ENCODE measurements around the gene OR5B21. TPM values are rescaled to one million over a fixed set of nuclear protein-coding genes. Genes with fewer than 3 reads are reported as not detected.

The OR5B21 gene
- total RNA-seq, 4 donors from 2014 or later = not detected

DNA sequence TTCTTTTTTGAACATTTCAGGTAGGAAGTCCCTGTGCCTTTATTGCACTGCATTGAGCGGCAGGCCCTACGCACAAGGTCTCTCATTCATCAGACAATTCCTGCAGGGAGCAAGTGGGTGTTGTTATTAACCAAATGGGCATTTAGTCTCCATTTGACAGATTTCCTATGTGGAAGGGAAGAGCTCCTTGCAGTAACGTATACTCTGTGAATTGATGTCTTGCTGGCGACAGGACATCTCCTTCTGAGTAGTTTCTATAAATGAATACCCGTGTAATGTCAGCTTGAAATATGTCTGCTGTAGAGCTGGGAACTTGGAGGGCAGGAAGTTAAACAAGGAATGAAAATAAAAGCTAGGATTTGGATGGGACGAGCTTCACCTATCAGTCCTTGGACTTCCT lies 3.7 kb downstream of the OR5B21 start:
- H3K9me3 ChIP-seq = no peaks in the 10 kb centered on the region
- H3K27ac ChIP-seq = no peak overlapping the region
- peaks cover 0 to 6% of the 10 kb centered on the region in 2 donors for H3K4me1 ChIP-seq
- H3K4me3 ChIP-seq = no peak overlapping the region
- DNase-seq = no peak
- TF ChIP-seq POLR2A (IDR thresholded peaks at IDR 0.05) = no peak
- intact Hi-C loops (cut with DNase I; ENCODE audit: low total_unique reads) (no loop called here), in situ Hi-C loops (cut with MboI; ENCODE audit: low sequenced_read_pairs in 4 of 4) (loop anchor here in 2 of 4 donors (25.0 kb wide), 3 partner anchors 667 to 1042 kb away; partner anchors contain the start of gene RTN4RL2 (in 1 of the 2))
- no peak for ATAC-seq
- no peaks in the 10 kb centered on the region for H3K27me3 ChIP-seq
- no peaks in the 10 kb centered on the region for H3K36me3 ChIP-seq

- Histone ChIP-seq H3K4me1 (peaks cover 0 to 6% of the 10 kb centered on the region in 2 donors), H3K9me3 (no peaks in the 10 kb centered on the region), H3K27ac (no peak overlapping the region), H3K36me3 (no peaks in the 10 kb centered on the region), H3K27me3 (no peaks in the 10 kb centered on the region), H3K4me3 (no peak overlapping the region)
- intact Hi-C loops (cut with DNase I; ENCODE audit: low total_unique reads) = no loop called here
- DNase-seq = no peak
- TF ChIP-seq POLR2A (IDR thresholded peaks at IDR 0.05) (no peak), CTCF (IDR thresholded peaks at IDR 0.05 in 4 of 5, conservative IDR thresholded peaks at IDR 0.05 in 1 of 5) (no peak)
- in situ Hi-C loops (cut with MboI; ENCODE audit: low sequenced_read_pairs in 4 of 4) = loop anchor here in 2 of 4 donors (25.0 kb wide), 3 partner anchors 666 to 1041 kb away; partner anchors contain the start of gene RTN4RL2 (in 1 of the 2)
- ATAC-seq = no peak
Measured at GRCh38 chr11:58503361-58503856, 4.5 kb downstream of the OR5B21 start.

DNA sequence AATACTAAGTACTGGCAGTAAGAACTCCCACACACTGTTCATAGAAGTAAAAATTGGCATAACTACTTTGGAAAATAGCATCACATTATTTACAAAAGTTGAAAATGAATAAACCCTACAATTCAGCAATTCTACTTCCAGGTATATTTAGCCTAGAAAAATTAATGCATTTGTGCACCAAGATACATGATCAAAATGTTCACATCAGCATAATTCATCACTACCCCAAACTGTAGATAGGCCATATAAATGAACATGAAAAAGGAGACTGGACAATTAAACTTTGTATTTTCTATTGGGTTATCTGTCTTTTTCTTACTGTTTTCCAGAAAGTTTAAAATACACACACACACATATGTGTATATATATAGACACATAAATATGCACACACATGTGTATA lies 5.9 kb downstream of the OR5B21 start:
- Histone ChIP-seq H3K4me3 (no peak overlapping the region), H3K4me1 (peaks cover 2 to 6% of the 10 kb centered on the region in 2 donors), H3K9me3 (no peaks in the 10 kb centered on the region), H3K27ac (no peak overlapping the region), H3K36me3 (no peaks in the 10 kb centered on the region), H3K27me3 (no peaks in the 10 kb centered on the region)
- intact Hi-C loops (cut with DNase I; ENCODE audit: low total_unique reads) (no loop called here), in situ Hi-C loops (cut with MboI; ENCODE audit: low sequenced_read_pairs in 4 of 4) (loop anchor here in 2 of 4 donors (25.0 kb wide), 3 partner anchors 665 to 1040 kb away; partner anchors contain the start of gene RTN4RL2 (in 1 of the 2))
- no peak for TF ChIP-seq POLR2A (IDR thresholded peaks at IDR 0.05)
- TF ChIP-seq CTCF (IDR thresholded peaks at IDR 0.05 in 4 of 5, conservative IDR thresholded peaks at IDR 0.05 in 1 of 5) = no peak
- ATAC-seq = no peak
- DNase-seq = no peak

DNA sequence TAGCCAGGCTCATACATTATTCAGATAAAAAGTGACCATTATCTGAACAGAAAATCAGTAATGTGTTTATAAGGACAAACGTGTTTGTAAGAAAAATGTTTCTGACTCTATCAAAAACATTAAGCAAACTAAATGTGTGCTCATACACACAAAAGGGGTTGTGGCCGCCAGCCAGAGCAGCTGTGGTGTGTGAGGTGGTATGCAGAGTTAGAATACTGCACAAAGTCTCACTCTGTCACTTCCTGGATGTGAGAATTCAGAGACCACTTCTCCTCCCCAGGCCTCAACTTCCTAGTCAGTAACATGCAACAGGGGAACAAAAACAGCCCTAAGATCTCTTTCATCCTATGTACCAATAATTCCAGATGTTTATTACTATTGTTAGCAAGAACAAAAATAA lies 9.4 kb downstream of the OR5B21 start:
- H3K27ac ChIP-seq = no peak overlapping the region
- in situ Hi-C loops (cut with MboI; ENCODE audit: low sequenced_read_pairs in 4 of 4) (no loop called here), intact Hi-C loops (cut with DNase I; ENCODE audit: low total_unique reads) (no loop called here)
- DNase-seq (no peak), ATAC-seq (no peak)
- H3K36me3 ChIP-seq = no peaks in the 10 kb centered on the region
- H3K27me3 ChIP-seq = no peaks in the 10 kb centered on the region
- H3K4me1 ChIP-seq = peaks cover 25 to 32% of the 10 kb centered on the region in 2 donors
- no peaks in the 10 kb centered on the region for H3K9me3 ChIP-seq
- H3K4me3 ChIP-seq = no peak overlapping the region
- no peak for TF ChIP-seq CTCF (IDR thresholded peaks at IDR 0.05 in 4 of 5, conservative IDR thresholded peaks at IDR 0.05 in 1 of 5)
- no peak for TF ChIP-seq POLR2A (IDR thresholded peaks at IDR 0.05)

DNA sequence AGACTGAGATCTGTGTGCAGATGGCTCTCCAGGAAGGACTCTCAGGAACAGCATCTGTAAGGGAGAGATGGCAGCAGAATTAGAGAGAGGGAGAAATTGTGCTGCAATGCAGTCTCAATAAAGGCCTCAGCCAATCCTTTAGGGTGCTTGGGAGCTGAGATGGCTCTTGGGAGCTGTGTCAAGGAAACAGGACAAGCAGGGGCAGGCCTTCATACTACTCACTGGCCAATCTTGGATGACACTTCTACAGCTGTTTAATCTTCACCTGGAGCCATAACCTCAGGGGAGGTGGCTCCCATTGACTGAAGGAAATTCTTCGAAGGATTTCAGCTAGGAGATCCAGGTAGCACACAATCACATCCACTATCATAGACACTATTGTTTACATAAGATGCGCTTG lies 10.0 kb downstream of the OR5B21 start:
- Histone ChIP-seq H3K9me3 (no peaks in the 10 kb centered on the region), H3K4me1 (peaks cover 28 to 33% of the 10 kb centered on the region in 2 donors), H3K36me3 (no peaks in the 10 kb centered on the region), H3K27me3 (no peaks in the 10 kb centered on the region), H3K4me3 (no peak overlapping the region), H3K27ac (no peak overlapping the region)
- TF ChIP-seq POLR2A (IDR thresholded peaks at IDR 0.05) = no peak
- no peak for TF ChIP-seq CTCF (IDR thresholded peaks at IDR 0.05 in 4 of 5, conservative IDR thresholded peaks at IDR 0.05 in 1 of 5)
- ATAC-seq (no peak), DNase-seq (no peak)
- intact Hi-C loops (cut with DNase I; ENCODE audit: low total_unique reads) = no loop called here
- in situ Hi-C loops (cut with MboI; ENCODE audit: low sequenced_read_pairs in 4 of 4) = no loop called here
